HUDEP-2 (cell line): ENCODE measurements around the gene GRIN3B.

ENCODE experiments used
- DNase-seq, 76 experiments: peaks; one replicate each; lab custom pipeline; 2025; ENCODE audit not compliant: unreplicated experiment in 76 of 76; lab: John Stamatoyannopoulos, UW

The GRIN3B gene

GRCh38 chr19:1055886-1056620 lies 55.8 kb downstream of the GRIN3B start:
- no peak for DNase-seq

GRCh38 chr19:1057176-1057855 lies 57.1 kb downstream of the GRIN3B start:
- peak in 36 of 76 experiments; percentile 15 to 74 (median 40) for DNase-seq

GRCh38 chr19:1058112-1058511 lies 57.9 kb downstream of the GRIN3B start:
- no peak for DNase-seq
